Muscle of back (tissue), 11 donors: ENCODE data around the gene TST. TPM values are rescaled to one million over a fixed set of nuclear protein-coding genes. Genes with fewer than 3 reads are reported as not detected.
"Not testable (repeated sequence)": the region's sequence is repeated elsewhere in the genome, so short reads cannot be mapped to it uniquely, and the experiment has no call there.

Source experiments
- DNase-seq, 3 donors: peaks; one replicate each; pipeline versions ENCODE4 v3.0.0 to v3.0.0-alpha.2; 2013
- polyA plus RNA-seq, 10 donors: library from polyadenylated mRNA; unstranded; fragments of 120-200 nt; gene quantifications; one replicate each; pipeline ENCODE4 v1.2.1, GENCODE V29; 2013; ENCODE audit not compliant: insufficient read length in 10 of 10

TST gene
- polyA plus RNA-seq, 10 donors: 11.3 to 18.4 (median 15.3) TPM

- no peak for DNase-seq
Observed at GRCh38 chr22:37016134-37016910, 2.9 kb downstream of the TST start.

- DNase-seq: no peak
Observed at GRCh38 chr22:37015587-37015878, 3.7 kb downstream of the TST start.

GRCh38 chr22:37014835-37015586 is 4.2 kb downstream of the TST start:
- no peak for DNase-seq

DNA sequence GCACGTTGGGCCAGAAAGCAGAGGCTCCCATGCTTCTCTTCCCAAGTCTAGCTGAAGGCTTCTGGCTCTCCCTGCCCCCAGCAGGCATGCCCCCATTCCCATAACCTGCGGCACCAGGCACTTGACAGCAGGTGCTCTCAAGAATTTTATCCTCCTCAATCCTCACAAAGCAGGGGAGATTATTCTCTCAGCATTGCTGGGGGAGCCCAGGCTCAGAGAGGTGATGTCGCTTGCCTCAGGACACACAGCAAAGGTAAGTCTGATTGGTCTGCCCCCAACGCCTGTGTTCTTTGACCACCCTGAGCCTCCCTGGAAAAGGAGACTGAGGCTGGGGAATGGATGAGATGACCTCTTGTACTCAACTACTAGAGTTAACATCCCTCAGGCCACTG is 4.8 kb downstream of the TST start:
- DNase-seq: no peak

GRCh38 chr22:37012956-37013355 is 6.3 kb downstream of the TST start:
- DNase-seq: no peak

DNA sequence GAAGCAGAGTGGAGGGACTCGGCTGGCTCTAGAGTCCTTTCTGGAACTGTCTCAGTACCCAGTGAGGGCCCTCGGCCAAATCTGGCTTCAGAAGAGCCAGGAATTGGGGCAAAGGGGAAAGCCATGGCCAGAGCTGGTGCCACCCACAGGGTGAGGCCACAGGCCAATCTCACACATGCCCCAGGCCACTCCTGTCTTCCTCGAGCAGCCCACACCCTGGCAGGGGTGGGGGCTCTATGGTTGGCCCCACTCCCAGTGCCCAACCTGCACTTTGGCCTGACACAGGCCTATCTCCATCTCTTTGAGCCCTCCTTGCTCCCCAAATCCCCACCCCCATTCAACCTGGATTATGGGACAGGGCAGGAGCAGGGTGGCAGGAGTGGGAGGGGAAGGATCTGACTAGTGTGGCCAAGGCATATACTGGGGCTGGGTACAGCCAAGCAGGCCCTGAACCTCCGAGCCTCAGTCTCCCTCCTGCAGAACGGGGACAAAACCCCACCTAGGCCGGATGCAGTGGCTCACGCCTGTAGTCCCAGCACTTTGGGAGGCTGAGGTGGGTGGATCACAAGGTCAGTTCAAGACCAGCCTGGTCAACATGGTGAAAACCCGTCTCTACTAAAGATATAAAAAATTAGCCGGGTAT is 6.9 kb downstream of the TST start:
- no peak for DNase-seq

DNA sequence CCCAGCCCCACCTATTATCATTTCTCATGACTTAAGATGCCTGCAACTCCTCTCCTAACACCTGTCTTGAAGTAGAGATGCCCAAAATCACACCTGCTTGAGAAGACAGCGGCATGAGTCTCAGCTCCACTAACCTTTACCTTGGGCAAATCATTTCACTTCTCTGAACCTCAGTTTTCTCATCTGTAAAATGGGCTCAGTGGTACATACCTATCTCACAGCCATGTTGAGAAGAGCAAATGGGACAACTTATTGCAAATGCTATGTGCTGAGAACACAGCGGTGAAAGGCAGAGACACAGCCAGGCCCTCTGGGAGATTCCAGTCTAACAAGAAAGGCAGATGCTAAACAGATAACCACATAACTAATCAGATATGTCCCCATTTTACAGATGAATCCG is 7.8 kb downstream of the TST start:
- no peak for DNase-seq

DNA sequence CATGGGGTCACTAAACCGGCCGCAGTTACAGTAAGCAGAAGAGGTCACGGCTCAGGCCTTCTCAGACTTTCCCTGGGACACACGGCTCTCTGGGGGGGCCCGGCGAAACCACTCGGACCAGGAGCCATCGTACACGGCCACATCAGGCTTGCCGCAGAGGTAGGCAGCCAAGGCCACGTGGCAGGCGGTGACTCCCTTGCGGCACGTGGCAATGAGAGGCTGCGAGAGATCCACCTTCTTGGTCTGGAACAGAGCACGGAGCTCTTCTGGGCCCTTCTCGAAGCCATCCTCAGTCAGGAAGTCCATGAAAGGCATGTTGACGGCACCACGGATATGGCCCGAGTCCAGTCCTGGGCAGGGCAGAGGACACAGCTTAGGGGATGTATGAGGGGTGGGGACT is 8.3 kb downstream of the TST start:
- DNase-seq: no peak

- no peak for DNase-seq
Observed at GRCh38 chr22:37010174-37010573, 9.1 kb downstream of the TST start.

- no peak for DNase-seq
Observed at GRCh38 chr22:37009490-37009889, 9.8 kb downstream of the TST start.

GRCh38 chr22:37008365-37008764 is 10.9 kb downstream of the TST start:
- DNase-seq: no peak

- DNase-seq: no peak
Observed at GRCh38 chr22:37007651-37008050, 11.6 kb downstream of the TST start.

DNA sequence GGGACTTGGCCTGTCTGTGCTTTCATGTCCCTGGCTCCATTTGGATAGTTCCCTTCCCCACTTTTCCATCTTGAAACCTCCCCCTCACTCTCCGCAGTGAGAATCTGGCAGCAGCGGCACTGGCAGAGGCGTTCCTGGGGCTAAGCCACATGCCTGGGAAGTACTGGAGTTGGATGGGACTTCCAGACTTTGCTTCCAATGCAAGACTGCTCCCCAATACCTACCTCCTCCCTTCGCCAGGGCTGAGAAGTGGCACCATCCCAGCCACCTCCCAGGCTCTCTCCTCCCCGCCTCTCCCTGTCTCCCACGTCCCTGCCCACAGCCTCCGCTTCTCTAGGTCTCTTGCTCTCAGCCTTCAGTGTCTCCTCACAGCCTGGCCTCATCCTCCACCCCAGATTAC is 16.6 kb downstream of the TST start:
- peak in 2 of 3 donors; percentile 34 to 42 for DNase-seq

- no peak for DNase-seq
Observed at GRCh38 chr22:37001826-37002225, 17.4 kb downstream of the TST start.

- no peak for DNase-seq
Observed at GRCh38 chr22:37000676-37001534, 18.3 kb downstream of the TST start.

GRCh38 chr22:36999463-36999862 is 19.8 kb downstream of the TST start:
- no peak for DNase-seq

DNA sequence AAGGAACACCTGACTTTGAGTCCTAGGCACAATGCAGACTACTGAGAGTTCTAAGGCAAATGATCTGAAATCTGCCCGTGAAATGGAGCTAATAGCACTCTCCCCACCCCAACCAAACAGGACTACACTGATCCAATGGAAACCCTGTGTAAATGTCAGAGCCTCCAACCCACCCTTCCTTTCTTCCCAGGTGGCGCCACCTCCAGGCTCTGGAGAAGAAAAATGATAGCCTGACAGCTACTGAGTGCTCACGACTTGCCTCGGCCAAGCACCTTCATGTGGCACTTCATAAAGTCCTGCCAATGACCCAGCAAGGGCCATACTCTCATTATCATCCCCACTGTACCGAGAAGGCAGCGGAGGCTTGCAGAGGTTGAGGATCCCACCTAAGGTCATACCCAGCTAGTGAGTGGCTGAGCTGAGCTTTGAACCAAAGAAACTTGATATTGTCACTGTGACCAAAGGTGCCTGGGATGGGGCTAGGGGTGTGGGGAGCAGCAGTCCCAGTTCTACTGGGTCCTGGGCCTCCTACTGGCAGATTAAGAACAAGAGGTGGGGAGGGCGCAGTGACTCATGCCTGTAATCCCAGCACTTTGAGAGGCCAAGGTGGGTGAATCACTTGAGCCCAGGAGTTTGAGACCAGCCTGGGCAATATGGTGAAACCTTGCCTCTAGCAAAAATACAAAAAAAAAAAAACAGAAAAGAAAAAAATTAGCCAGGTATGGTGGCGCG is 20.5 kb downstream of the TST start:
- DNase-seq: no peak

DNA sequence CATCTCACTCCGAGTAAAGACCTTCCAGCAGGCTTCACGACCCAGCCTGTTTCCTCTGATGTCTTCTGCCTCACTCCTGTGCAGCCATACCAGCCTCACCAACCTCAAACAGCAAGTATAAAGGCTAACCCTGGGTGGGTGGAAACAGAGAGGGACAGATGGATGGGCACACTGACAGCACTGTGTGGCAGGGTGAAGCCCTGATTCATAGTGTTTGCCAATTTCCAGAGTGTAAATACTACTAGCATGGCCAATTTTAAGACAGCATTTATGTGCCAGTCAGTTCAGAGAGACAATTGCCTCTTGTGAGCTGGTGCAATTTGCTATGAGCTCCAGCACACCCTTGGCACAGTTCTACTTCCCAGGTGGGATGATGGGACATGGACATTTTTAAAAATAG is 21.5 kb downstream of the TST start:
- DNase-seq: no peak

GRCh38 chr22:36991206-36991605 is 28.0 kb downstream of the TST start:
- DNase-seq: no peak

DNA sequence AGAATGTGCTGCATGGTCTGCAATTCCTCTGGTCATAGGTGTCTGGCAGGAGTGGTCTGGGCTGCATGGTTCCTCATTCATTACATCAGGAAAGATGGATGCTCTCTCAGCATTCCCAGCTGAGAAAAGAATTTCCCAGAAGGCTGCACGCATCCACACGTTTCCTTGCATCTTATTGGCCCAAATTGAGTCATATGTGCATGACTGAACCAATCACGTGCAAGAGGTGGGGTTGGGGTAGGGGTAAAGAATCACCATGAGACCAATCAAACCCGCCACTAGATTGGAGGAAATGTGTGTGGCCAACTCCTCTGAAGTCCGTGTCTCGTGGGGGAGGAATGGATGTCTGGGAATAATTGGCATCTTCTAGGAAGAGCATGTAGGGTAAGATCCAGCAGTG is 28.8 kb downstream of the TST start:
- no peak for DNase-seq

DNA sequence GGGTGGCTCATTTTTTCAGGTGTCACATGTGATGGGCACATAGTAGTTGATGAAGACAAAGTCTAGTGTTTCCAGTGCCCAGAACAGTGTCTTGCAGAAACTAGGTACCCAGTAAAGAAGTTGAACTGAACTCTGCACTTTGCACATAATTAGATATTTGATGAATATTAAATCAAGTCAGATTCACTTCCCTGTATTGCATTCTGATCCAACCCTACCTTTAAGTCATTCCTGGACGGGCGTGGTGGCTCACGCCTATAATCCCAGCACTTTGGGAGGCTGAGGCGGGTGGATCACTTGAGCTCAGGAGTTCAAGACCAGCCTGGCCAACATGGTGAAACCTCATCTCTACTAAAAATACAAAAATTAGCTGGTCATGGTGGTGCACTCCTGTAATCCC is 30.2 kb downstream of the TST start:
- DNase-seq: not testable (repeated sequence)
